Type B pancreatic cell (in vitro differentiated cells): ENCODE measurements around the gene DIP2A. TPM values are rescaled to one million over a fixed set of nuclear protein-coding genes. Genes with fewer than 3 reads are reported as not detected.

Experiments
- DNase-seq: peaks from one replicate; pipeline ENCODE4 v3.0.0; 2021; ENCODE audit warnings: mixed read lengths; ENCODE audit not compliant: unreplicated experiment; ENCODE audit errors: extremely low spot score
- H3K27ac Mint-ChIP-seq: 2 replicates; pipeline ENCODE4 v1.8.0; 2021; ENCODE audit warnings: mild to moderate bottlenecking, mixed read lengths
- H3K27me3 Mint-ChIP-seq: 2 replicates; pipeline ENCODE4 v1.8.0; 2021; ENCODE audit warnings: mixed read lengths
- H3K36me3 Mint-ChIP-seq: 2 replicates; pipeline ENCODE4 v1.8.0; 2021; ENCODE audit warnings: mixed read lengths
- H3K4me1 Mint-ChIP-seq: one replicate; pipeline ENCODE4 v1.8.0; 2021; ENCODE audit warnings: mixed read lengths; ENCODE audit not compliant: unreplicated experiment
- H3K4me3 Mint-ChIP-seq: 2 replicates; pipeline ENCODE4 v1.8.0; 2021; ENCODE audit warnings: mild to moderate bottlenecking, mixed read lengths
- H3K9me3 Mint-ChIP-seq: 2 replicates; pipeline ENCODE4 v1.8.0; 2021; ENCODE audit warnings: mixed read lengths
- CTCF ChIP-seq: fragments of 200-600 bp; sonication (generic); conservative IDR thresholded peaks from 2 replicates; pipeline ENCODE4 v1.5.0; 2021; ENCODE audit warnings: antibody characterized with exemption, mild to moderate bottlenecking
- total RNA-seq: library from RNA; stranded (reverse); gene quantifications from 2 replicates; pipeline ENCODE4 v1.2.1, GENCODE V29; 2021; ENCODE audit warnings: low replicate concordance

Gene DIP2A
- total RNA-seq, 1 donor from 2014 or later = 49.4 TPM

DNA sequence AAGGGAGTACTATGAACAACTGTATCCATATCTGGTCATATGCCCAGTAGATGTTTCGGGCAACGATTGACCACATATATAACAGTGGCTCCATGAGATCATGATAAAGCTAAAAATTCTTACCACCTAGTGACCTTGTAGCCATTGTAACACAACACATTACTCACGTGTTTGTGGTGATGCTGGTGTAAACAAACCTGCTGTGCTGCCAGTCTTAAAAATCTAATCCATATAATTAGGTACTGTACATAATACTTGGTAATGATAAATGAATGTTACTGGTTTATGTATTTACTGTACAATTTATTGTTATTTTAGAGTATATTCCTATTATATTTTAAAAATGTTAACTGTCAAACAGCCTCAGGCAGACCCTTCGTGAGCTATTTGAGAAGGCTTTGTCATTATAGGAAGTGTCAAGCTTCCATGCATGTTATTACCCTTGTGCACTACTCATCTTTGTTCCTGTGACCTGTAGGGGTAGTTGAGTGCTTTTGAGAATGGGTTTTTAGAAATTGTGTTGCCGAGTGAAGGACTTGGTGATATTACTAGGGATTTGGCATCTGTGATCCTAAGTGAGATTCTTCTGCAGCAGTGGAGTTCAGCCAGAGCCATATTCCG is 23.6 kb downstream of the DIP2A start:
- no peak overlapping the region for H3K27ac Mint-ChIP-seq
- no peak overlapping the region for H3K4me3 Mint-ChIP-seq
- DNase-seq = no peak
- H3K9me3 Mint-ChIP-seq = no peaks in the 10 kb centered on the region
- TF ChIP-seq CTCF = no peak
- peaks cover 34% of the 10 kb centered on the region for H3K36me3 Mint-ChIP-seq
- H3K27me3 Mint-ChIP-seq = no peaks in the 10 kb centered on the region
- H3K4me1 Mint-ChIP-seq = peaks cover 13% of the 10 kb centered on the region

GRCh38 chr21:46482846-46483231 is 24.1 kb downstream of the DIP2A start:
- H3K27ac Mint-ChIP-seq = no peak overlapping the region
- H3K4me3 Mint-ChIP-seq = no peak overlapping the region
- no peaks in the 10 kb centered on the region for H3K27me3 Mint-ChIP-seq
- no peaks in the 10 kb centered on the region for H3K9me3 Mint-ChIP-seq
- no peak for TF ChIP-seq CTCF
- H3K4me1 Mint-ChIP-seq = peaks cover 13% of the 10 kb centered on the region
- H3K36me3 Mint-ChIP-seq = peaks cover 31% of the 10 kb centered on the region
- no peak for DNase-seq

DNA sequence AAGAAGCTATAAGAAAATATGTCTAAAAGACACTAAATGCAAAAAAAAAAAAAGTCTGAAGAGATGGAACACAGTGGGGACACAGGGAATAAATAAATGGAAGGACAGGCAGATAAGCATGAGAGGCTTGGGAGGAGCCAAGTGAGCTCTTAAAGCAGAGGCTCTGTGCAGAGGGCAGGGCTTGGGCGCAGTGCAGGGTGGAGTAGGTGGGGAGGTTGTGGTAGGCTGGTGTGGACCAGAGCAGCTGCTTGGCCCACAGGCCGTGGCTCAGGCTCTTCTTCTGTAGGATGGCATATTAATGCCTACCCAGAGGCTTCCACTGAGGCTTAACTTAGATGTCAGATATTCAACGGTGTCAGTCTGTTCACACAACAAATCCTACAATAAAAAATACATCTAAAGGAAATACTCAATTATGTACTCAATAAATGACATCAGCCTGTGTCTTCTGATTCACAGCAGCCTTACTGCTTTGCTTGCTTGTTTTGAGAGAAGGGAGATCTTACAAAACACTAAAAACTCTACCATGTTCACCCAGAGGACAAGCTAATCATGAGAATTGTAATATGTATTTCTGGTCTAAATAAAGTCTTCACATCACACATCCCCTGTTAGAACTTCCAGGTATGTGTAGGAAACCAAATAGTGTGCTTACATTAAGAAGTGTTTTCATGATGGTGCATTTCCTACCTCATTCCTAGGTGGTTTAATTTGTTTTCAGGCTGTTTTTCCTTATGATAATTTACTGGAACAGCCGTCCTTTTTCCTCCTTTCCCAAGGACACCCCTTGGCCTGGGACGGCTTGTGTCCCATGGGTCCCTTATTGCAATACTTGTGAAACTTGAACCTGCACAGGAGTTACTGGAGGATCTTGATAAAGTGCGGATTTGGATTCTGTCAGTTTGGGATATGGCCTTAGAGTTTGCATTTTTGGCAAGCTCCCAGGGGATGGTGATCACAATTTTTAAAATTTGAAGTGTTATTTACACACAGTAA is 24.9 kb downstream of the DIP2A start:
- no peak overlapping the region for H3K4me3 Mint-ChIP-seq

DNA sequence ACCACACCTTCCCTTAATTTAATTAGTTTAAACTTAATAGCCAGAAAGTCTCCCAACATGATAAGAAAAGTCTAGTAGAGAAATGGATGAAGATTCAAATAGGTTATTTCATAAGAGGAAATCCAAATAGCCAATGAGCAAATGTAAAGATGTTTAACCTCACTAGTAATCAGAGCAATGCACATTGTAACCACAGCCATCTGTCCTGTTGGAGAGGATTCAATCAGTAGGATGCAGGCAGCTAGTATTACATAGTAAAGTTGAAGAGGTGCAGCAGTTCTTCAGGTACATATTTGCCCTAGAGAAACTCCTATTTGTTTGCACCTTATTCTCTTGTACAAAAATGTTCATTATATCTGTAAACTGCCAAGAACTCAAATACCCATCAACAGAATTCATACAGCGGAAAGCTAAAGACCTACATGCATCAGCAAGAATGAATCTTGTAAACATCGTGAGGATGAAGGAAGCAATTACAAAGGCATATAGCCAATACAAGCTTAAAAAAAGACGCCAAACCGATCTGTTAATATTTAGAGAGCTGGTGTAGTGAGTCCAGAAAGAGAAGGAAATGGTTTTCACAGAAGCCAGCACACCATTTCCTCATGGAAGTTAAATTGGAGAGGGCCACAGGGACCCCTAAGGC is 27.9 kb downstream of the DIP2A start:
- no peak for TF ChIP-seq CTCF
- Mint-ChIP-seq H3K27ac (no peak overlapping the region), H3K9me3 (no peaks in the 10 kb centered on the region), H3K4me3 (no peak overlapping the region), H3K36me3 (peaks cover 16% of the 10 kb centered on the region), H3K4me1 (peaks cover 13% of the 10 kb centered on the region), H3K27me3 (no peaks in the 10 kb centered on the region)
- DNase-seq = no peak

More for the DNA sequence above, 24.9 kb downstream of the DIP2A start:
- H3K9me3 Mint-ChIP-seq = no peaks in the 10 kb centered on the region
- TF ChIP-seq CTCF = no peak
- no peak overlapping the region for H3K27ac Mint-ChIP-seq
- DNase-seq = no peak
- peaks cover 28% of the 10 kb centered on the region for H3K36me3 Mint-ChIP-seq
- no peaks in the 10 kb centered on the region for H3K27me3 Mint-ChIP-seq
- peaks cover 13% of the 10 kb centered on the region for H3K4me1 Mint-ChIP-seq

- Mint-ChIP-seq H3K36me3 (peaks cover 31% of the 10 kb centered on the region), H3K4me1 (peaks cover 13% of the 10 kb centered on the region), H3K4me3 (no peak overlapping the region), H3K27me3 (no peaks in the 10 kb centered on the region), H3K27ac (no peak overlapping the region), H3K9me3 (no peaks in the 10 kb centered on the region)
- TF ChIP-seq CTCF = no peak
- DNase-seq = no peak
Measured at GRCh38 chr21:46489162-46489663, 30.5 kb downstream of the DIP2A start.
